Measurements from ENCODE around the gene PCDHGA6. TPM values are rescaled to one million over a fixed set of nuclear protein-coding genes. Genes with fewer than 3 reads are reported as not detected.

The PCDHGA6 gene
- total RNA-seq, 1 donor from 2014 or later, result 6.6 TPM

- no peak for DNase-seq (ENCODE audit: low spot score)
Observed at GRCh38 chr5:141419074-141419880, 45.6 kb downstream of the PCDHGA6 start.

- no peak for DNase-seq (ENCODE audit: low spot score)
Observed at GRCh38 chr5:141420855-141421488, 47.3 kb downstream of the PCDHGA6 start, which contains the start of gene PCDHGA11. TSS of gene PCDHGA11 (plus strand) at chr5:141421051. CDS start at chr5:141421228, 177 bp downstream.

- no peak for DNase-seq (ENCODE audit: low spot score)
Observed at GRCh38 chr5:141421489-141421855, 47.8 kb downstream of the PCDHGA6 start.

GRCh38 chr5:141422742-141423291, 49.1 kb downstream of the PCDHGA6 start:
- DNase-seq (ENCODE audit: low spot score), result no peak

- no peak for DNase-seq (ENCODE audit: low spot score)
Observed at GRCh38 chr5:141427783-141428426, 54.2 kb downstream of the PCDHGA6 start.

Other genes starting within 250 kb of the PCDHGA6 start
- 8.0 TPM for gene PCDHB5, start 238.7 kb upstream of the PCDHGA6 start, total RNA-seq
- gene PCDHB6, start 223.8 kb upstream of the PCDHGA6 start, total RNA-seq, result 0.60 TPM
- 2.1 TPM for gene PCDHB7, start 201.2 kb upstream of the PCDHGA6 start, total RNA-seq
- 1.8 TPM for gene PCDHB8, start 196.1 kb upstream of the PCDHGA6 start, total RNA-seq
- 3.0 TPM for gene PCDHB16, start 191.5 kb upstream of the PCDHGA6 start, total RNA-seq
- 2.1 TPM for gene PCDHB9, start 186.7 kb upstream of the PCDHGA6 start, total RNA-seq
- gene PCDHB10, start 181.5 kb upstream of the PCDHGA6 start, total RNA-seq, result 2.5 TPM
- 8.5 TPM for gene PCDHB11, start 174.3 kb upstream of the PCDHGA6 start, total RNA-seq
- gene PCDHB12, start 165.2 kb upstream of the PCDHGA6 start, total RNA-seq, result 3.5 TPM
- 8.3 TPM for gene PCDHB13, start 160.0 kb upstream of the PCDHGA6 start, total RNA-seq
- 9.4 TPM for gene PCDHB14, start 150.5 kb upstream of the PCDHGA6 start, total RNA-seq
- gene PCDHB15, start 128.5 kb upstream of the PCDHGA6 start, total RNA-seq, result 3.6 TPM
- not detected for gene SLC25A2, start 69.8 kb upstream of the PCDHGA6 start, total RNA-seq
- 65.2 TPM for gene TAF7, start 53.1 kb upstream of the PCDHGA6 start, total RNA-seq
- gene PCDHGA1, start 43.4 kb upstream of the PCDHGA6 start, total RNA-seq, result 0.72 TPM
- gene PCDHGA2, start 35.1 kb upstream of the PCDHGA6 start, total RNA-seq, result 6.7 TPM
- gene PCDHGA3, start 30.1 kb upstream of the PCDHGA6 start, total RNA-seq, result 4.0 TPM
- gene PCDHGB1, start 23.8 kb upstream of the PCDHGA6 start, total RNA-seq, result 4.6 TPM
- 3.3 TPM for gene PCDHGA4, start 18.9 kb upstream of the PCDHGA6 start, total RNA-seq
- gene PCDHGB2, start 13.9 kb upstream of the PCDHGA6 start, total RNA-seq, result 5.1 TPM
- gene PCDHGA5, start 9.7 kb upstream of the PCDHGA6 start, total RNA-seq, result 3.3 TPM
- gene PCDHGB3, start 3.6 kb upstream of the PCDHGA6 start, total RNA-seq, result 3.0 TPM
- 4.5 TPM for gene PCDHGA7, start 8.9 kb downstream of the PCDHGA6 start, total RNA-seq
- 5.2 TPM for gene PCDHGB4, start 13.8 kb downstream of the PCDHGA6 start, total RNA-seq
- gene PCDHGA8, start 18.7 kb downstream of the PCDHGA6 start, total RNA-seq, result 1.9 TPM
- gene PCDHGB5, start 24.1 kb downstream of the PCDHGA6 start, total RNA-seq, result 12.4 TPM
- gene PCDHGA9, start 28.9 kb downstream of the PCDHGA6 start, total RNA-seq, result 7.5 TPM
- gene PCDHGB6, start 34.1 kb downstream of the PCDHGA6 start, total RNA-seq, result 11.6 TPM
- gene PCDHGA10, start 39.1 kb downstream of the PCDHGA6 start, total RNA-seq, result 6.2 TPM
- 15.5 TPM for gene PCDHGB7, start 43.8 kb downstream of the PCDHGA6 start, total RNA-seq
- 4.2 TPM for gene PCDHGA11, start 47.2 kb downstream of the PCDHGA6 start, total RNA-seq
- 10.2 TPM for gene PCDHGA12, start 56.6 kb downstream of the PCDHGA6 start, total RNA-seq
- 82.4 TPM for gene PCDHGC3, start 102.1 kb downstream of the PCDHGA6 start, total RNA-seq
- gene PCDHGC4, start 111.1 kb downstream of the PCDHGA6 start, total RNA-seq, result 2.6 TPM
- 2.0 TPM for gene PCDHGC5, start 115.2 kb downstream of the PCDHGA6 start, total RNA-seq
- 85.9 TPM for gene DIAPH1, start 245.1 kb downstream of the PCDHGA6 start, total RNA-seq